ENCODE measurements around the gene GPR37. TPM values are rescaled to one million over a fixed set of nuclear protein-coding genes. Genes with fewer than 3 reads are reported as not detected.

Gene GPR37
- total and polyA plus RNA-seq, 10 of the 15 experiments (the other 5 are each of a cell fraction or from before 2014, with no cell fraction given): 0.02 TPM; not detected in 9

- TF ChIP-seq ZBTB33 (IDR thresholded peaks at IDR 0.05): no peak
- TF ChIP-seq SKIL (IDR thresholded peaks at IDR 0.05; ENCODE audit: low read depth, poor library complexity, severe bottlenecking): no peak
- no peak for TF ChIP-seq NRF1 (conservative IDR thresholded peaks at IDR 0.05; ENCODE audit: low read depth, low read length)
- no peak for TF ChIP-seq LARP7 (IDR thresholded peaks at IDR 0.05)
- TF ChIP-seq EED (IDR thresholded peaks at IDR 0.05; ENCODE audit: low read depth): no peak
- no peak for TF ChIP-seq NBN (IDR thresholded peaks at IDR 0.05)
- no peak for TF ChIP-seq BCL3 (IDR thresholded peaks at IDR 0.05; ENCODE audit: borderline replicate concordance, insufficient read depth, low read depth, low read length, poor library complexity, severe bottlenecking)
- no peak for TF ChIP-seq SMARCA5 (IDR thresholded peaks at IDR 0.05)
- TF ChIP-seq KLF5 (IDR thresholded peaks at IDR 0.05; ENCODE audit: partially characterized antibody): no peak
- TF ChIP-seq JUNB (IDR thresholded peaks at IDR 0.05): no peak
- FAIRE-seq: no peak
- H3K9me3 ChIP-seq (replicated peaks; ENCODE audit: control insufficient read depth, insufficient read depth, low read length): no peaks in the 10 kb centered on the region
- H2AFZ ChIP-seq (ENCODE audit: control insufficient read depth, low read depth, low read length): no peak overlapping the region
- no TSS peak for BruUV-seq (replicated peaks)
- no peak overlapping the region for H3K9ac ChIP-seq (ENCODE audit: control insufficient read depth, insufficient read depth, low read length)
- in situ Hi-C loops (cut with MboI) (no loop called here), intact Hi-C loops (cut with micrococcal nuclease; ENCODE audit: unreplicated experiment) (no loop called here)
- ChIA-PET POLR2A (no interaction called here), CTCF (no interaction called here), RAD21 (ENCODE audit: unreplicated experiment) (no interaction called here), SMC1A (ENCODE audit: uncharacterized antibody, unreplicated experiment) (no interaction called here)
- H3K4me2 ChIP-seq (ENCODE audit: control insufficient read depth, insufficient read depth): no peak overlapping the region
- no peaks in the 10 kb centered on the region for H4K20me1 ChIP-seq (ENCODE audit: control insufficient read depth, insufficient read depth)
- no peaks in the 10 kb centered on the region for H3K4me1 ChIP-seq (ENCODE audit: control insufficient read depth, insufficient read depth, low read length)
- WGBS (ENCODE audit: insufficient coverage, insufficient replicate concordance, low lambda C conversion rate, missing lambda C conversion rate): 0% methylated on average over 1 of the region's 1 CpG
- no peak overlapping the region for H3K4me3 ChIP-seq
- no peaks in the 10 kb centered on the region for H3K79me2 ChIP-seq (ENCODE audit: control insufficient read depth, insufficient read depth, low read length)
- ATAC-seq: no peak
- no peaks in the 10 kb centered on the region for H3K27me3 ChIP-seq (replicated peaks in 1 of 2; ENCODE audit: control insufficient read depth in 2 of 2, insufficient read depth in 2 of 2, low read length in 1 of 2)
- no peak for DNase-seq (ENCODE audit: low read depth, low spot score)
- H3K36me3 ChIP-seq (ENCODE audit: control insufficient read depth in 2 of 2, insufficient read depth in 2 of 2, low read length in 1 of 2): no peaks in the 10 kb centered on the region
- H3K27ac ChIP-seq (ENCODE audit: control insufficient read depth, insufficient read depth): no peak overlapping the region
These were observed 10.9 kb downstream of the GPR37 start for GRCh38 chr7:124754576-124755268.

Measured in GM12878 (cell line).